H1 (cell line): ENCODE results near the gene OTOS. TPM values are rescaled to one million over a fixed set of nuclear protein-coding genes. Genes with fewer than 3 reads are reported as not detected.

Experiments used
- CTCF ChIA-PET: fragments of 300-600 bp; sonication (Branson Sonifier 250); formaldehyde crosslinking; loops from one replicate; lab custom pipeline; 2021; ENCODE audit not compliant: partially characterized antibody; lab: Charles Lee
- POLR2A ChIA-PET: fragments of 300-600 bp; sonication (Branson Sonifier 250); formaldehyde crosslinking; loops from one replicate; lab custom pipeline; 2021; ENCODE audit warnings: inconsistent platforms; ENCODE audit not compliant: partially characterized antibody; lab: Charles Lee
- DNase-seq, 2 experiments: peaks; one replicate each; pipeline versions ENCODE4 v3.0.0 to v3.0.0-alpha.2; 2010 to 2022; ENCODE audit warnings: low spot score in 2 of 2, low read depth in 1 of 2, mixed read lengths in 1 of 2
- FAIRE-seq: peaks from 2 replicates; lab custom pipeline; 2011; peaks lifted over from hg19 to GRCh38; lab: Jason Lieb, UNC
- H2AFZ ChIP-seq: 2 replicates; pipeline ENCODE4 v1.8.1; 2012; ENCODE audit warnings: low read length, inconsistent platforms
- H2AK5ac ChIP-seq: 2 replicates; pipeline ENCODE4 v1.6.1; 2013; ENCODE audit warnings: low read depth, low read length
- H2BK120ac ChIP-seq: replicated peaks from 2 replicates; pipeline ENCODE3; 2013; ENCODE audit warnings: low read depth, low read length, inconsistent platforms
- H2BK12ac ChIP-seq: 2 replicates; pipeline ENCODE4 v1.6.1; 2013; ENCODE audit warnings: low read depth, low read length
- H2BK15ac ChIP-seq: 2 replicates; pipeline ENCODE4 v1.6.1; 2013; ENCODE audit warnings: low read length
- H2BK20ac ChIP-seq: 2 replicates; pipeline ENCODE4 v1.6.1; 2013; ENCODE audit warnings: low read length
- H2BK5ac ChIP-seq: 2 replicates; pipeline ENCODE4 v1.6.1; 2013; ENCODE audit warnings: low read depth, low read length
- H3K14ac ChIP-seq: 2 replicates; pipeline ENCODE4 v1.6.1; 2013; ENCODE audit warnings: inconsistent platforms; ENCODE audit not compliant: insufficient read length
- H3K18ac ChIP-seq: 2 replicates; pipeline ENCODE4 v1.6.1; 2013; ENCODE audit warnings: low read length; ENCODE audit errors: extremely low read depth
- H3K23ac ChIP-seq: 2 replicates; pipeline ENCODE4 v1.6.1; 2013; ENCODE audit warnings: inconsistent platforms; ENCODE audit not compliant: insufficient read length
- H3K23me2 ChIP-seq: 2 replicates; pipeline ENCODE4 v1.6.1; 2013; ENCODE audit warnings: low read depth, low read length
- H3K27ac ChIP-seq: 2 replicates; pipeline ENCODE4 v1.6.1; 2011; ENCODE audit warnings: low read depth, low read length, inconsistent platforms
- H3K27me3 ChIP-seq, 4 experiments: replicated peaks in 1 of 4; 1 replicate in 1 of 4; 2 replicates in 3 of 4; pipeline versions ENCODE4 v1.6.1 to v1.8.1; 2011 to 2013; ENCODE audit warnings: low read length in 3 of 4, mild to moderate bottlenecking in 3 of 4, inconsistent platforms in 2 of 4, mixed read lengths in 2 of 4, moderate library complexity in 1 of 4; ENCODE audit not compliant: control insufficient read depth in 3 of 4, insufficient read depth in 3 of 4; ENCODE audit errors: extremely low read depth in 1 of 4
- H3K36me3 ChIP-seq, 4 experiments: 2 replicates each; pipeline versions ENCODE4 v1.6.1 to v1.8.1; 2011 to 2013; ENCODE audit warnings: mild to moderate bottlenecking in 4 of 4, low read length in 3 of 4, moderate library complexity in 2 of 4, control low read depth in 1 of 4, inconsistent platforms in 1 of 4; ENCODE audit not compliant: insufficient read depth in 4 of 4, control insufficient read depth in 2 of 4
- H3K4ac ChIP-seq: replicated peaks from 2 replicates; pipeline ENCODE3; 2013; ENCODE audit warnings: low read length, low read depth, mixed read lengths, inconsistent platforms; ENCODE audit not compliant: insufficient read length
- H3K4me1 ChIP-seq, 4 experiments: replicated peaks in 1 of 4; 1 replicate in 1 of 4; 2 replicates in 3 of 4; pipeline versions ENCODE4 v1.6.1 to v1.8.1; 2011 to 2013; ENCODE audit warnings: low read length in 3 of 4, inconsistent platforms in 2 of 4, mixed read lengths in 1 of 4; ENCODE audit not compliant: insufficient read depth in 4 of 4, control insufficient read depth in 3 of 4
- H3K4me2 ChIP-seq, 2 experiments: 2 replicates each; pipeline versions ENCODE4 v1.6.1 to v1.8.1; 2011 to 2013; ENCODE audit warnings: low read depth in 2 of 2, low read length in 2 of 2, control low read depth in 1 of 2, inconsistent platforms in 1 of 2, mild to moderate bottlenecking in 1 of 2; ENCODE audit not compliant: insufficient read depth in 1 of 2
- H3K4me3 ChIP-seq, 4 experiments: fragments of 200-600, 300-600 bp in 1 of 4; sonication (generic), shearing (Covaris generic), sonication (Bioruptor Twin) in 1 of 4; 2 replicates each; pipeline versions ENCODE4 v1.5.1 to v1.8.1; 2011 to 2016; ENCODE audit warnings: low read length in 4 of 4, low read depth in 3 of 4, control low read depth in 2 of 4, inconsistent platforms in 2 of 4, mild to moderate bottlenecking in 2 of 4, mixed read lengths in 1 of 4, moderate library complexity in 1 of 4; ENCODE audit not compliant: insufficient read depth in 2 of 4; ENCODE audit errors: extremely low read depth in 1 of 4
- H3K56ac ChIP-seq: replicated peaks from 2 replicates; pipeline ENCODE3; 2013; ENCODE audit warnings: low read depth, mild to moderate bottlenecking, mixed read lengths, low read length, inconsistent platforms; ENCODE audit not compliant: insufficient read length
- H3K79me1 ChIP-seq: 2 replicates; pipeline ENCODE4 v1.6.1; 2013; ENCODE audit warnings: low read depth, low read length, control low read depth
- H3K79me2 ChIP-seq, 2 experiments: 2 replicates each; pipeline versions ENCODE4 v1.6.1 to v1.8.1; 2012 to 2013; ENCODE audit warnings: low read length in 2 of 2, mild to moderate bottlenecking in 2 of 2, inconsistent platforms in 1 of 2; ENCODE audit not compliant: insufficient read depth in 2 of 2, control insufficient read depth in 1 of 2
- H3K9ac ChIP-seq, 4 experiments: replicated peaks in 1 of 4; 1 replicate in 1 of 4; 2 replicates in 3 of 4; pipeline versions ENCODE4 v1.6.1 to v1.8.1; 2011 to 2013; ENCODE audit warnings: low read depth in 3 of 4, low read length in 3 of 4, control low read depth in 2 of 4, mild to moderate bottlenecking in 2 of 4, moderate library complexity in 2 of 4, inconsistent platforms in 1 of 4; ENCODE audit errors: extremely low read depth in 1 of 4
- H3K9me3 ChIP-seq, 2 experiments: 2 replicates each; pipeline versions ENCODE4 v1.6.1 to v1.8.1; 2012 to 2013; ENCODE audit warnings: mild to moderate bottlenecking in 2 of 2, moderate library complexity in 2 of 2, control low read depth in 1 of 2, inconsistent platforms in 1 of 2, low read depth in 1 of 2, low read length in 1 of 2, mixed read lengths in 1 of 2; ENCODE audit not compliant: insufficient read depth in 2 of 2
- H4K20me1 ChIP-seq, 2 experiments: replicated peaks in 1 of 2; 2 replicates each; pipeline versions ENCODE3 to v1.8.1; 2011 to 2013; ENCODE audit warnings: inconsistent platforms in 2 of 2, low read length in 2 of 2, mild to moderate bottlenecking in 1 of 2; ENCODE audit not compliant: insufficient read depth in 2 of 2, control insufficient read depth in 1 of 2
- H4K5ac ChIP-seq: 2 replicates; pipeline ENCODE4 v1.6.1; 2013; ENCODE audit warnings: low read length, low read depth, mixed read lengths, inconsistent platforms; ENCODE audit not compliant: insufficient read length
- H4K8ac ChIP-seq: 2 replicates; pipeline ENCODE4 v1.8.0; 2013; ENCODE audit warnings: mild to moderate bottlenecking, moderate library complexity, low read length, inconsistent platforms; ENCODE audit not compliant: insufficient read depth; ENCODE audit errors: extremely low read depth
- H4K91ac ChIP-seq: replicated peaks from 2 replicates; pipeline ENCODE3; 2013; ENCODE audit warnings: low read length, mixed read lengths, inconsistent platforms; ENCODE audit not compliant: insufficient read length
- CTBP2 ChIP-seq: IDR thresholded peaks from 2 replicates; pipeline ENCODE4 v1.7.0; 2011; ENCODE audit warnings: borderline replicate concordance, mild to moderate bottlenecking, moderate library complexity, mixed read lengths, low read length; ENCODE audit not compliant: insufficient read depth, insufficient read length
- EZH2 ChIP-seq: fragments of 200-600 bp; sonication (generic); IDR thresholded peaks from 2 replicates; pipeline ENCODE4 v1.7.1; 2012; ENCODE audit warnings: low read depth, mild to moderate bottlenecking, moderate library complexity, low read length, inconsistent platforms; ENCODE audit not compliant: severe bottlenecking
- FOSL1 ChIP-seq: IDR thresholded peaks from 2 replicates; pipeline ENCODE4 v1.6.1; 2011; ENCODE audit warnings: mild to moderate bottlenecking, low read depth, low read length, moderate library complexity; ENCODE audit not compliant: insufficient read depth
- POLR2AphosphoS5 ChIP-seq: IDR thresholded peaks from 2 replicates; pipeline ENCODE4 v1.6.1; 2011; ENCODE audit warnings: low read depth, low read length
- SRF ChIP-seq: IDR thresholded peaks from 2 replicates; pipeline ENCODE4 v1.6.1; 2011; ENCODE audit warnings: mild to moderate bottlenecking, low read depth, low read length, moderate library complexity
- TAF7 ChIP-seq: optimal IDR thresholded peaks from 2 replicates; pipeline ENCODE3; 2011; ENCODE audit warnings: low read depth, mild to moderate bottlenecking, inconsistent platforms, low read length, moderate library complexity, borderline replicate concordance
- WGBS, 2 experiments: shearing (Covaris generic) in 1 of 2; methylation state at CpG; one replicate each; pipeline versions ENCODE4 v1.1.6 to v1.1.7; 2013 to 2015; ENCODE audit warnings: low lambda C conversion rate in 2 of 2, mixed read lengths in 2 of 2, inconsistent platforms in 1 of 2, low coverage in 1 of 2, missing lambda C conversion rate in 1 of 2; ENCODE audit not compliant: insufficient replicate concordance in 2 of 2, insufficient coverage in 1 of 2, insufficient read length in 1 of 2; ENCODE audit errors: extremely low coverage in 1 of 2, missing lambda C conversion rate in 1 of 2; 5-methylcytosine and 5-hydroxymethylcytosine counted together
- polyA plus RNA-seq, 7 experiments: library from polyadenylated mRNA; depleted of rRNA in 3 of 7; stranded (reverse) in 5 of 7; unstranded in 2 of 7; fragments of >200 nt in 5 of 7; fragments of 200-250 nt in 2 of 7; gene quantifications; 1 replicate in 5 of 7; 2 replicates in 1 of 7; 4 replicates in 1 of 7; pipeline versions ENCODE4 v1.2.1 to v1.2.3, GENCODE V29; 2011 to 2013; ENCODE audit warnings: missing spikeins in 2 of 7, mixed read lengths in 2 of 7
- total RNA-seq: library from RNA; stranded (reverse); fragmentation: NEBNext Ultra II Directional; extraction: Animal tissue kit (Norgen Biotek cat#: 25700); gene quantifications from 2 replicates; pipeline ENCODE4 v1.2.1, GENCODE V29; 2021
- TF ChIP-seq, protein P1 (sequence below): IDR thresholded peaks from 2 replicates; pipeline ENCODE4 v1.6.1; 2011; ENCODE audit warnings: low read length, improper control_type of control experiment

OTOS gene
- total and polyA plus RNA-seq, 2 of the 8 experiments (the other 6 are each of a cell fraction or from before 2014, with no cell fraction given) = 0.17 TPM; not detected in 1

DNA sequence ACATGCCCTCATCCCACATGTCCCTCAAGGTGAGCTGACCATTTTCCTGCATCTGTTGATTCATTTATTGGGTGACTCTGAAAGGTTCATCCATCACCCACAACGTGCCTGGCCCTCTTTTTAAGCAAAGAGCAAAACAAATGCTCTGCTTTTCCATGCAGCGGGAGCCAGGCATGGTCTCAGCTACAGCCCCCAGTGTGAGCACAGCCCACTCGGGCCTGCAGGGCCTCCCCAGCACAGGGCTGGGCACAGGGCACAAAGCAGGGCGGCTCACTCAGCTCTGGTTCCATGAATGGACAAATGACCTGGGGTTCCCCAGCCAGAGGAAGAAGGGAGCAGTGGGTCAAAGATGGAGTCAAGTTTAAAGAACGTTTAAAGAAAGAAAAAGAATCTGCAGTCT, 24.1 kb upstream of the OTOS start:
- no peaks in the 10 kb centered on the region for H3K79me2 ChIP-seq

More for the DNA sequence above, 24.1 kb upstream of the OTOS start:
- Histone ChIP-seq H2BK15ac (no peak overlapping the region), H3K4me2 (no peak overlapping the region), H4K20me1 (no peaks in the 10 kb centered on the region), H3K79me1 (no peaks in the 10 kb centered on the region), H4K8ac (no peak overlapping the region), H3K9ac (no peak overlapping the region), H3K23ac (no peak overlapping the region)
- POLR2A ChIA-PET = no interaction called here
- CTCF ChIA-PET = no interaction called here
- TF ChIP-seq TAF7 (no peak), EZH2 (no peak), FOSL1 (no peak), CTBP2 (no peak), SRF (no peak), POLR2AphosphoS5 (no peak)
- TF ChIP-seq, protein P1, sequence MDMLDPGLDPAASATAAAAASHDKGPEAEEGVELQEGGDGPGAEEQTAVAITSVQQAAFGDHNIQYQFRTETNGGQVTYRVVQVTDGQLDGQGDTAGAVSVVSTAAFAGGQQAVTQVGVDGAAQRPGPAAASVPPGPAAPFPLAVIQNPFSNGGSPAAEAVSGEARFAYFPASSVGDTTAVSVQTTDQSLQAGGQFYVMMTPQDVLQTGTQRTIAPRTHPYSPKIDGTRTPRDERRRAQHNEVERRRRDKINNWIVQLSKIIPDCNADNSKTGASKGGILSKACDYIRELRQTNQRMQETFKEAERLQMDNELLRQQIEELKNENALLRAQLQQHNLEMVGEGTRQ = no peak
- TF ChIP-seq, all 59 proteins: peak for 0
- H2BK5ac ChIP-seq = no peak overlapping the region
- peaks cover 0 to 4% of the 10 kb centered on the region in 2 experiments; a peak in 2 of 4 replicates for H3K9me3 ChIP-seq
- 76% methylated on average over 4 of the region's 5 CpGs; no CpG with 5 or more reads in 1 of the 2 experiments for WGBS, 2 experiments
- no peak overlapping the region for H3K14ac ChIP-seq
- peaks cover 3% of the 10 kb centered on the region; the same call in 1 of the 2 replicates for H3K23me2 ChIP-seq
- H3K27me3 ChIP-seq = no peaks in the 10 kb centered on the region; a peak in 1 of 7 replicates
- FAIRE-seq (no peak), DNase-seq (no peak)
- no peak overlapping the region for H2BK120ac ChIP-seq
- no peaks in the 10 kb centered on the region for H3K4me1 ChIP-seq
- no peak overlapping the region for H2BK12ac ChIP-seq
- H4K5ac ChIP-seq = no peak overlapping the region
- H3K36me3 ChIP-seq = no peaks in the 10 kb centered on the region
- no peak overlapping the region for H3K27ac ChIP-seq
- no peak overlapping the region for H3K56ac ChIP-seq
- H2AK5ac ChIP-seq = no peak overlapping the region
- H3K4ac ChIP-seq = no peak overlapping the region
- H2BK20ac ChIP-seq = no peak overlapping the region
- no peak overlapping the region for H4K91ac ChIP-seq
- no peak overlapping the region for H3K4me3 ChIP-seq
- H3K18ac ChIP-seq = no peak overlapping the region
- no peak overlapping the region for H2AFZ ChIP-seq
